Keratinocyte (primary cell): ENCODE results near the gene OR14A2.

Source experiments
- EZH2 ChIP-seq: IDR thresholded peaks from one replicate; pipeline ENCODE4 v1.6.1; 2012; ENCODE audit warnings: inconsistent platforms, mild to moderate bottlenecking, low read length, moderate library complexity
- TF ChIP-seq, protein P1 (sequence below), 3 experiments: IDR thresholded peaks in 1 of 3; conservative IDR thresholded peaks in 1 of 3; optimal IDR thresholded peaks in 1 of 3; 2 replicates in 2 of 3; 3 replicates in 1 of 3; pipeline versions ENCODE3 to v1.5.1; 2011; ENCODE audit warnings: low read length in 3 of 3, mild to moderate bottlenecking in 3 of 3, moderate library complexity in 2 of 3, control low read depth in 1 of 3, inconsistent platforms in 1 of 3; ENCODE audit not compliant: insufficient read depth in 2 of 3; ENCODE audit errors: extremely low read depth in 1 of 3

DNA sequence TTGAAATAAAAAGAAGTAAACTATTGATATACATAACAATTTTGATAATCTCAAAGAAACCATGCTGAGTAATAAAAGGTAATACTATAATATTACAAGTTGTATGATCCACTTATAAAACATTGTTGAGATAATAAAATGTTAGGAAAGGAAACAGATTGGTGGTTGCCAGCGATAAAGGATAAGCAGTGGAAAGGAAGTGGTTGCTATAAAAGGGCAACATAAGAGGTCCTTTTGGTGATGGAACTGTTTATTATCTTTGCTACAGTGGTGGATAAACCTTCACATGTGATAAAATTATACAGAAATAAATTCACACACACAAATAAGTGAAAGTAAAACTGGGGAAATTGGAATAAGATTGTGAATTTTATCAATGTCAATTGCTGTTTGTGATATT, 46.6 kb downstream of the OR14A2 start:
- TF ChIP-seq, protein P1, sequence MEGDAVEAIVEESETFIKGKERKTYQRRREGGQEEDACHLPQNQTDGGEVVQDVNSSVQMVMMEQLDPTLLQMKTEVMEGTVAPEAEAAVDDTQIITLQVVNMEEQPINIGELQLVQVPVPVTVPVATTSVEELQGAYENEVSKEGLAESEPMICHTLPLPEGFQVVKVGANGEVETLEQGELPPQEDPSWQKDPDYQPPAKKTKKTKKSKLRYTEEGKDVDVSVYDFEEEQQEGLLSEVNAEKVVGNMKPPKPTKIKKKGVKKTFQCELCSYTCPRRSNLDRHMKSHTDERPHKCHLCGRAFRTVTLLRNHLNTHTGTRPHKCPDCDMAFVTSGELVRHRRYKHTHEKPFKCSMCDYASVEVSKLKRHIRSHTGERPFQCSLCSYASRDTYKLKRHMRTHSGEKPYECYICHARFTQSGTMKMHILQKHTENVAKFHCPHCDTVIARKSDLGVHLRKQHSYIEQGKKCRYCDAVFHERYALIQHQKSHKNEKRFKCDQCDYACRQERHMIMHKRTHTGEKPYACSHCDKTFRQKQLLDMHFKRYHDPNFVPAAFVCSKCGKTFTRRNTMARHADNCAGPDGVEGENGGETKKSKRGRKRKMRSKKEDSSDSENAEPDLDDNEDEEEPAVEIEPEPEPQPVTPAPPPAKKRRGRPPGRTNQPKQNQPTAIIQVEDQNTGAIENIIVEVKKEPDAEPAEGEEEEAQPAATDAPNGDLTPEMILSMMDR (optimal IDR thresholded peaks at IDR 0.05 in 1 of 3, IDR thresholded peaks at IDR 0.05 in 1 of 3, conservative IDR thresholded peaks at IDR 0.05 in 1 of 3; ENCODE audit: extremely low read depth in 1 of 3, insufficient read depth in 2 of 3, low read length in 3 of 3), result no peak
- no peak for TF ChIP-seq EZH2
